Glutamatergic neuron (in vitro differentiated cells): ENCODE results near the gene EXPH5. TPM values are rescaled to one million over a fixed set of nuclear protein-coding genes. Genes with fewer than 3 reads are reported as not detected.

Experiments
- DNase-seq: peaks from one replicate; pipeline ENCODE4 v3.0.0; 2022
- H3K27ac Mint-ChIP-seq: one replicate; pipeline ENCODE4 v1.8.0; 2020; ENCODE audit warnings: mild to moderate bottlenecking, mixed read lengths, inconsistent platforms; ENCODE audit not compliant: unreplicated experiment
- H3K27me3 Mint-ChIP-seq: one replicate; pipeline ENCODE4 v1.8.0; 2020; ENCODE audit warnings: mild to moderate bottlenecking, moderate library complexity, mixed read lengths, inconsistent platforms; ENCODE audit not compliant: unreplicated experiment
- H3K36me3 Mint-ChIP-seq: one replicate; pipeline ENCODE4 v1.8.0; 2020; ENCODE audit warnings: mild to moderate bottlenecking, mixed read lengths, inconsistent platforms; ENCODE audit not compliant: unreplicated experiment
- H3K4me1 Mint-ChIP-seq: one replicate; pipeline ENCODE4 v1.8.0; 2020; ENCODE audit warnings: mild to moderate bottlenecking, low read depth, mixed read lengths, inconsistent platforms; ENCODE audit not compliant: unreplicated experiment
- H3K4me3 Mint-ChIP-seq: one replicate; pipeline ENCODE4 v1.8.0; 2020; ENCODE audit warnings: mild to moderate bottlenecking, mixed read lengths, inconsistent platforms; ENCODE audit not compliant: unreplicated experiment
- H3K9me3 Mint-ChIP-seq: one replicate; pipeline ENCODE4 v1.8.0; 2020; ENCODE audit warnings: mild to moderate bottlenecking, moderate library complexity, mixed read lengths, inconsistent platforms; ENCODE audit not compliant: unreplicated experiment
- total RNA-seq: library from RNA; stranded (reverse); fragmentation: NEBNext Ultra II Directional; extraction: Animal tissue kit (Norgen Biotek cat#: 25700); gene quantifications from one replicate; pipeline ENCODE4 v1.2.1, GENCODE V29; 2021; ENCODE audit not compliant: unreplicated experiment
- TF ChIP-seq, protein P1 (sequence below): fragments of 200-600 bp; sonication (generic); IDR thresholded peaks from one replicate; pipeline ENCODE4 v1.5.0; 2021; ENCODE audit not compliant: partially characterized antibody, unreplicated experiment

The EXPH5 gene
- total RNA-seq, 1 donor from 2014 or later, result 0.44 TPM

- no peak overlapping the region for H3K27ac Mint-ChIP-seq
- no peak overlapping the region for H3K4me3 Mint-ChIP-seq
- TF ChIP-seq, protein P1, sequence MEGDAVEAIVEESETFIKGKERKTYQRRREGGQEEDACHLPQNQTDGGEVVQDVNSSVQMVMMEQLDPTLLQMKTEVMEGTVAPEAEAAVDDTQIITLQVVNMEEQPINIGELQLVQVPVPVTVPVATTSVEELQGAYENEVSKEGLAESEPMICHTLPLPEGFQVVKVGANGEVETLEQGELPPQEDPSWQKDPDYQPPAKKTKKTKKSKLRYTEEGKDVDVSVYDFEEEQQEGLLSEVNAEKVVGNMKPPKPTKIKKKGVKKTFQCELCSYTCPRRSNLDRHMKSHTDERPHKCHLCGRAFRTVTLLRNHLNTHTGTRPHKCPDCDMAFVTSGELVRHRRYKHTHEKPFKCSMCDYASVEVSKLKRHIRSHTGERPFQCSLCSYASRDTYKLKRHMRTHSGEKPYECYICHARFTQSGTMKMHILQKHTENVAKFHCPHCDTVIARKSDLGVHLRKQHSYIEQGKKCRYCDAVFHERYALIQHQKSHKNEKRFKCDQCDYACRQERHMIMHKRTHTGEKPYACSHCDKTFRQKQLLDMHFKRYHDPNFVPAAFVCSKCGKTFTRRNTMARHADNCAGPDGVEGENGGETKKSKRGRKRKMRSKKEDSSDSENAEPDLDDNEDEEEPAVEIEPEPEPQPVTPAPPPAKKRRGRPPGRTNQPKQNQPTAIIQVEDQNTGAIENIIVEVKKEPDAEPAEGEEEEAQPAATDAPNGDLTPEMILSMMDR, result no peak
- H3K27me3 Mint-ChIP-seq, result no peaks in the 10 kb centered on the region
- no peak for DNase-seq
- peaks cover 6% of the 10 kb centered on the region for H3K4me1 Mint-ChIP-seq
- no peaks in the 10 kb centered on the region for H3K36me3 Mint-ChIP-seq
- no peaks in the 10 kb centered on the region for H3K9me3 Mint-ChIP-seq
Measured at GRCh38 chr11:108534274-108534882, 59.2 kb downstream of the EXPH5 start.

DNA sequence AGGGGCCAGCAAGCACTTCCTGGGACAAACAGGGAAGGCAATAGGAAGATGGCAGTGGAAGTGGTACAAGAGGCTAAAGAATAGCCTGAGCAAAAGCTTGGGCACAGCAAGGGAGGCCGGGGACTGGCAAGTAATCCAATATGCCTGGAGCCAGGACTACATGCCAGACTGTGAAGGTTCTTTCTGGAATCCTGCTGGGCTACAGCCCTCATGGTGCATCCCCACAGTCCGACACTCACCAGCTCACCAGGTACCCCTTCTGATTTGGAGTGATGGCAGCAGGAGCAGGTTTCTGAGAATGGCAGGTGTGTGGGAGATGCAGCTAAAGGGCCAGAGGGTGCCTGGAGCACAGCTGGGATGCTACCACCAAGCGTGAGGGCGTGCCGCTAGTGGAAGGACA, 63.1 kb downstream of the EXPH5 start:
- H3K4me1 Mint-ChIP-seq, result no peaks in the 10 kb centered on the region
- TF ChIP-seq, protein P1, result no peak
- H3K4me3 Mint-ChIP-seq, result no peak overlapping the region
- H3K9me3 Mint-ChIP-seq, result no peaks in the 10 kb centered on the region
- no peaks in the 10 kb centered on the region for H3K27me3 Mint-ChIP-seq
- no peak overlapping the region for H3K27ac Mint-ChIP-seq
- H3K36me3 Mint-ChIP-seq, result no peaks in the 10 kb centered on the region
- DNase-seq, result no peak

- TF ChIP-seq, protein P1, result no peak
- no peak overlapping the region for H3K4me3 Mint-ChIP-seq
- no peak overlapping the region for H3K27ac Mint-ChIP-seq
Measured at GRCh38 chr11:108527382-108527781, 66.2 kb downstream of the EXPH5 start.

DNA sequence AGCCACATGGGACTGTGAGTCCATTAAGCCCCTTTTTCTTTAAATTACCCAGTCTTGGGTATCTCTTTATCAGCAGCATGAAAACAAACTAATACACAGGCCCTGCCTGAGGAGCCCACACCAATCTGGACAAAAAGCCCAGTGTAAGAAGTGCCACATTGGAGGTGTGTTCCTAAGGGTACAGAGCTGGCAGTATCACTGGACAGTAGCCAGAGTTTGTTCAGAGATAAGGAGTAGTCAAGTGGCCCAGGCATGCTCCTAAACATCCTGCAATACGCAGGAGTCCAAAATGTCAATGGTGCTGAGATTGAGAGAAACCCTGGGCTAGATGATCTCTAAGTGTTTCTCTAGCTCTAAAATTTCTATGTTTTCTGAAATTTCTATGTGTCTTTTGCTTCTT, 68.4 kb downstream of the EXPH5 start:
- no peak overlapping the region for H3K27ac Mint-ChIP-seq
- no peak for DNase-seq
- H3K9me3 Mint-ChIP-seq, result no peaks in the 10 kb centered on the region

More at GRCh38 chr11:108527382-108527781, 66.2 kb downstream of the EXPH5 start:
- Mint-ChIP-seq H3K4me1 (no peaks in the 10 kb centered on the region), H3K27me3 (no peaks in the 10 kb centered on the region), H3K36me3 (no peaks in the 10 kb centered on the region), H3K9me3 (no peaks in the 10 kb centered on the region)
- no peak for DNase-seq

GRCh38 chr11:108524422-108524821, 69.1 kb downstream of the EXPH5 start:
- H3K27me3 Mint-ChIP-seq, result peaks cover 2% of the 10 kb centered on the region
- H3K36me3 Mint-ChIP-seq, result no peaks in the 10 kb centered on the region
- H3K4me1 Mint-ChIP-seq, result no peaks in the 10 kb centered on the region
- no peak overlapping the region for H3K27ac Mint-ChIP-seq
- no peaks in the 10 kb centered on the region for H3K9me3 Mint-ChIP-seq
- TF ChIP-seq, protein P1, result no peak
- H3K4me3 Mint-ChIP-seq, result no peak overlapping the region
- no peak for DNase-seq

More for the DNA sequence above, 68.4 kb downstream of the EXPH5 start:
- H3K27me3 Mint-ChIP-seq, result peaks cover 2% of the 10 kb centered on the region
- no peaks in the 10 kb centered on the region for H3K4me1 Mint-ChIP-seq
- H3K36me3 Mint-ChIP-seq, result no peaks in the 10 kb centered on the region
- H3K4me3 Mint-ChIP-seq, result no peak overlapping the region
- TF ChIP-seq, protein P1, result no peak
